Measurements from ENCODE around the gene TCF7L2. TPM values are rescaled to one million over a fixed set of nuclear protein-coding genes. Genes with fewer than 3 reads are reported as not detected.

Gene TCF7L2
- total and polyA plus RNA-seq, 2 donors, result 1.4 to 11.1 TPM

DNA sequence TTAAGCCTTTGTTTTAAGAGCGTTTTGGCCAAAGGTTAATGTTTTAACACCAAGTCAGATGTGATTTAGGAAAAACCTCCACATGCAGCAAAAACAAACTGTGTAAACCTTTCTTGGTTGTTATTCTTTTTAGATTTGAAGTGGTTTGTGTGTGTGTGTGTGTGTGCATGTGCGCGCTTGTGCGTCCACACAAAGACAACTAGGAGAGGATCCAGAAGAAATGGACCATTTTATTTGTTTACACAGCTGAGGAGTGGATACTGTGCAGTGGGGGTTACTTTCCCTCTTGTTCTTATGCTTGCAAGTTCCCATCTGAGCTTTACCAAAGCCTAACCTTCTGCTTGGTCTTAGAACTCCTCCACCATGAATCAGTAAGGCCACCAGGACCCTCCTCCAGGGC is 20.0 kb downstream of the TCF7L2 start:
- DNase-seq (ENCODE audit: low read depth in 6 of 9, low spot score in 9 of 9), result no peak
- Histone ChIP-seq H3K4me3 (ENCODE audit: low read length in 2 of 2) (no peak overlapping the region), H3K27me3 (ENCODE audit: control insufficient read depth in 2 of 2, insufficient read depth in 1 of 2, low read length in 1 of 2) (no peaks in the 10 kb centered on the region), H3K9me3 (ENCODE audit: control insufficient read depth in 2 of 2, insufficient read depth in 1 of 2, low read length in 1 of 2) (no peaks in the 10 kb centered on the region), H3K27ac (ENCODE audit: low read depth in 1 of 2, low read length in 1 of 2) (no peak overlapping the region), H3K4me1 (ENCODE audit: control insufficient read depth in 2 of 2, insufficient read depth in 2 of 2, low read length in 2 of 2) (no peaks in the 10 kb centered on the region), H3K36me3 (ENCODE audit: control insufficient read depth in 2 of 2, insufficient read depth in 2 of 2, low read length in 1 of 2) (peaks cover 0 to 5% of the 10 kb centered on the region in 2 donors)
- WGBS, result 96% methylated on average over 4 of the region's 4 CpGs

DNA sequence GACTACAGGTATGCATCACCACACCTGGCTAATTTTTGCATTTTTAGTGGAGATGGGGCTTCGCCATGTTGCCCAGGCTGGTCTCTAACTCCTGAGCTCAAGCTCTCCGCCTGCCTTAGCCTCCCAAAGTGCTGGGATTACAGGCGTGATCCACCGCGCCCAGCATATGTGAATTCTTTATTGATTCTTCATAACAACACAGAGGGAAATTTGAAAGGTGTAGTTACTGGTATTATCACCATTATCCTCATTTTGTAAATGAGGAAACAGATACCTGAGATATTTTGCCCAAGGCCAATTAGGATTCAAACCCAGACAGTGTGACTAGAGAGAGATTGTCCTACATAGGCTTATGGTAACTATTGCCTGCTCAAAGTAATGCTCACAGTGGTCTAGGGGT is 22.6 kb downstream of the TCF7L2 start:
- Histone ChIP-seq H3K27ac (ENCODE audit: low read depth in 1 of 2, low read length in 1 of 2) (no peak overlapping the region), H3K4me1 (ENCODE audit: control insufficient read depth in 2 of 2, insufficient read depth in 2 of 2, low read length in 2 of 2) (no peaks in the 10 kb centered on the region), H3K9me3 (ENCODE audit: control insufficient read depth in 2 of 2, insufficient read depth in 1 of 2, low read length in 1 of 2) (no peaks in the 10 kb centered on the region), H3K36me3 (ENCODE audit: control insufficient read depth in 2 of 2, insufficient read depth in 2 of 2, low read length in 1 of 2) (peaks cover 0 to 5% of the 10 kb centered on the region in 2 donors), H3K4me3 (ENCODE audit: low read length in 2 of 2) (no peak overlapping the region), H3K27me3 (ENCODE audit: control insufficient read depth in 2 of 2, insufficient read depth in 1 of 2, low read length in 1 of 2) (peaks cover under 1 to 2% of the 10 kb centered on the region in 2 donors)
- 97% methylated on average over 5 of the region's 5 CpGs for WGBS
- DNase-seq (ENCODE audit: low read depth in 6 of 9, low spot score in 9 of 9), result no peak

DNA sequence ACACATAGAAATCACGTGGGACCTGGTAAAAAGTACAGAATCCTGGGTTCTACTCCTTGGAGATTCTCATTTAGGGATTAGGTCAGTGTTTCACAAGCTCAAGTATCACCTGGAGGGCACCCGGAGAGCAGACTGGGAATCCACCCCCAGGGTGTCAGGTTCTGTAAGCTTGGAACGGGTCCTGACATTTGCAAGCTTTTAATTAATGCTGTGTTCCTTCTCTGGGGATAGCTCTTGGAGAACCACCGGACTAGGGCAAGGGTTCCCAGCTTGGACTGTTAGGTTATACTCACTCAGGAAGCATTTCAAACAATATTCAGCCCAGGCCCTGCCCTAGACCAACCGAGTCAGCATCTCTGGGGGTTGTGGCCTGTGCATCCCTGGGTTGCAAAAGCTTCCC is 23.0 kb downstream of the TCF7L2 start:
- Histone ChIP-seq H3K4me1 (ENCODE audit: control insufficient read depth in 2 of 2, insufficient read depth in 2 of 2, low read length in 2 of 2) (no peaks in the 10 kb centered on the region), H3K4me3 (ENCODE audit: low read length in 2 of 2) (no peak overlapping the region), H3K9me3 (ENCODE audit: control insufficient read depth in 2 of 2, insufficient read depth in 1 of 2, low read length in 1 of 2) (no peaks in the 10 kb centered on the region), H3K27me3 (ENCODE audit: control insufficient read depth in 2 of 2, insufficient read depth in 1 of 2, low read length in 1 of 2) (peaks cover 2 to 4% of the 10 kb centered on the region in 2 donors), H3K27ac (ENCODE audit: low read depth in 1 of 2, low read length in 1 of 2) (no peak overlapping the region), H3K36me3 (ENCODE audit: control insufficient read depth in 2 of 2, insufficient read depth in 2 of 2, low read length in 1 of 2) (peaks cover 0 to 5% of the 10 kb centered on the region in 2 donors)
- 94% methylated on average over 5 of the region's 5 CpGs for WGBS
- no peak for DNase-seq (ENCODE audit: low read depth in 6 of 9, low spot score in 9 of 9)

DNA sequence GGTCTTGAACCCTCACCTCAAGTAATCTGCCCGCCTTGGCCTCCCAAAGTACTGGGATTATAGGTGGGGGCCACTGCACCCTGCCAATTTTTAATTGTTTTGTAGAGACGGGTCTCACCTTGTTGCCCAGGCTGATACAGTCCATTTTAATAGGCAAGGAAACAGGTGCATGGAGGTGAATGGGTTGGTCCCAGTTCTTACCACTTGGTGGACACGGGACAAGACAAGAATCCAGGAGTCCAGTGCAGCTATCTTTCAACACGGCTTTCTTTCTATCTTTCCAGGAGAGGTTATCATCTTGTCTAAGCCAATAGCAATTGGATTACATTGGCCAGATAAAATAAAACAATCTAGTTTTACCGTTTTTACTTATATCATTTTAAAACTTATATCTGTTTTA is 23.8 kb downstream of the TCF7L2 start:
- H3K36me3 ChIP-seq (ENCODE audit: control insufficient read depth in 2 of 2, insufficient read depth in 2 of 2, low read length in 1 of 2), result peaks cover 0 to 5% of the 10 kb centered on the region in 2 donors

DNA sequence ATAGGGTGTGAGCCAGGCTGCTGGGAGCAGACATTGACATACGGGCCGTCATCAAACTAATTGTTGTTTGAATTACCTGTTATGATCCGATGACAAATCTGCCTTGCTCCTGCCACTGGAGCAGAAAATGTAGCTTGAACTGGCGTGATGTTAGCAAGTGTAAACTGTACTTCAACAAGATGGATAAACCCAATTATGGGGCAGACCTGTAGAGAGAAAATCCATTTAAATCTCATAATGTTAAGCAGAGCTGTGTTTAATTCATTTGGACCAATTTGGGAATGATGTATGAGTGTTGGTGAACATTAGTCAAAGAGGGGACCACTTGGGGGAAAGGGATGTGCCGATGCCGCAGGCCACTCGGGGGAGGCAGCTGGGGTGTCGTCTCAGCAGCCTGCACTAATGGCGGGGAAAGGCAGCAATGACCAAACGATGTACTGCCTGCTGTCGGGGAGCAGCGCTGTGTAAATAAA is 27.4 kb downstream of the TCF7L2 start:
- 96% methylated on average over 12 of the region's 12 CpGs for WGBS
- Histone ChIP-seq H3K36me3 (ENCODE audit: control insufficient read depth in 2 of 2, insufficient read depth in 2 of 2, low read length in 1 of 2) (peaks cover 0 to 5% of the 10 kb centered on the region in 2 donors), H3K27me3 (ENCODE audit: control insufficient read depth in 2 of 2, insufficient read depth in 1 of 2, low read length in 1 of 2) (peaks cover 23 to 35% of the 10 kb centered on the region in 2 donors), H3K4me3 (ENCODE audit: low read length in 2 of 2) (no peak overlapping the region), H3K4me1 (ENCODE audit: control insufficient read depth in 2 of 2, insufficient read depth in 2 of 2, low read length in 2 of 2) (peaks cover 0 to 6% of the 10 kb centered on the region in 2 donors), H3K9me3 (ENCODE audit: control insufficient read depth in 2 of 2, insufficient read depth in 1 of 2, low read length in 1 of 2) (no peaks in the 10 kb centered on the region), H3K27ac (ENCODE audit: low read depth in 1 of 2, low read length in 1 of 2) (no peak overlapping the region)
- DNase-seq (ENCODE audit: low read depth in 6 of 9, low spot score in 9 of 9), result no peak

More for the DNA sequence above, 23.8 kb downstream of the TCF7L2 start:
- WGBS, result 99% methylated on average over 5 of the region's 5 CpGs
- H3K4me3 ChIP-seq (ENCODE audit: low read length in 2 of 2), result no peak overlapping the region
- H3K9me3 ChIP-seq (ENCODE audit: control insufficient read depth in 2 of 2, insufficient read depth in 1 of 2, low read length in 1 of 2), result no peaks in the 10 kb centered on the region
- H3K4me1 ChIP-seq (ENCODE audit: control insufficient read depth in 2 of 2, insufficient read depth in 2 of 2, low read length in 2 of 2), result no peaks in the 10 kb centered on the region
- peaks cover 2 to 4% of the 10 kb centered on the region in 2 donors for H3K27me3 ChIP-seq (ENCODE audit: control insufficient read depth in 2 of 2, insufficient read depth in 1 of 2, low read length in 1 of 2)
- no peak overlapping the region for H3K27ac ChIP-seq (ENCODE audit: low read depth in 1 of 2, low read length in 1 of 2)
- DNase-seq (ENCODE audit: low read depth in 6 of 9, low spot score in 9 of 9), result no peak

DNA sequence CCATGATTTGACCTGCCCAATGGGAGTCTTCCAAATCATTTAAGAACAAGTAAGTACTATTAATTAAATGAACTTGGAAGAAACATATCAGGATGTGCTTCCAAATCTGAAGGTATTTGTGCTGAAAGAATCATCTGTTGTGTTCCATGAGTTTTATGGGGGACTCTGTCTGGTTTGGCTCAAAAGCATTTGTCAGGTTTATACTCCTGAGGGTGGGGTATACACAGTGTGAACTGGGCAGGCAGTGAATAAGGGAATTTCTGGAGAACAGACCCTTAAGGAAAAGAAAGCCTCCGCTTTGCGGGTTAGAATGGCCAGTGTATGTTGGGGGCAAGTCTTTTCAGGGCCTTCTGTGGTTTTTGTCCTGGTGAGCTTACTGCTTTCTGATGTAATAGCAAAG is 29.9 kb downstream of the TCF7L2 start:
- Histone ChIP-seq H3K9me3 (ENCODE audit: control insufficient read depth in 2 of 2, insufficient read depth in 1 of 2, low read length in 1 of 2) (no peaks in the 10 kb centered on the region), H3K4me3 (ENCODE audit: low read length in 2 of 2) (no peak overlapping the region), H3K27ac (ENCODE audit: low read depth in 1 of 2, low read length in 1 of 2) (no peak overlapping the region), H3K27me3 (ENCODE audit: control insufficient read depth in 2 of 2, insufficient read depth in 1 of 2, low read length in 1 of 2) (peaks cover 35 to 56% of the 10 kb centered on the region in 2 donors), H3K4me1 (ENCODE audit: control insufficient read depth in 2 of 2, insufficient read depth in 2 of 2, low read length in 2 of 2) (peaks cover 0 to 6% of the 10 kb centered on the region in 2 donors), H3K36me3 (ENCODE audit: control insufficient read depth in 2 of 2, insufficient read depth in 2 of 2, low read length in 1 of 2) (no peaks in the 10 kb centered on the region)
- no peak for DNase-seq (ENCODE audit: low read depth in 6 of 9, low spot score in 9 of 9)
- WGBS, result 99% methylated on average over 2 of the region's 2 CpGs

DNA sequence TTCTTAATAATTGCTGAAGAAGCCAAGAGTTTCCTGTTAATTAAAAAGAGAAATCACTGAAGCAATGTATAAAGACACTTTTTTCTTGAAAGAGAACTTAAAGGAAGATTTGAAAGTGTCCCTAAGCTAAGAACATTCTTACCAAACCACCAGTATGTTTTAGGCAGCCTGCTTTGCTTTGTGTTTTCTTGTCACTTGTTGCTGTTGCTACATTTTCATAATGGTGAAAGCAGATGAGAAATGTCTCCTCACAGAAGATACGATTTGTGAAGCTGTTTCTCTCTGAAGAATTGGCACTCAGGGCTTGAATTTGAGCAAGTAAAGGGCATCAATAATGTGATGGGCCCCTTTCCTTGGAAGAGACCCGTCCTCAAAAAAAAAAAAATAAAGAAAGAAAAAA is 30.9 kb downstream of the TCF7L2 start:
- Histone ChIP-seq H3K4me1 (ENCODE audit: control insufficient read depth in 2 of 2, insufficient read depth in 2 of 2, low read length in 2 of 2) (peaks cover 0 to 12% of the 10 kb centered on the region in 2 donors), H3K27ac (ENCODE audit: low read depth in 1 of 2, low read length in 1 of 2) (no peak overlapping the region), H3K27me3 (ENCODE audit: control insufficient read depth in 2 of 2, insufficient read depth in 1 of 2, low read length in 1 of 2) (peaks cover 38 to 64% of the 10 kb centered on the region in 2 donors), H3K36me3 (ENCODE audit: control insufficient read depth in 2 of 2, insufficient read depth in 2 of 2, low read length in 1 of 2) (no peaks in the 10 kb centered on the region), H3K9me3 (ENCODE audit: control insufficient read depth in 2 of 2, insufficient read depth in 1 of 2, low read length in 1 of 2) (no peaks in the 10 kb centered on the region), H3K4me3 (ENCODE audit: low read length in 2 of 2) (no peak overlapping the region)
- WGBS, result 91% methylated on average over 2 of the region's 2 CpGs
- no peak for DNase-seq (ENCODE audit: low read depth in 6 of 9, low spot score in 9 of 9)

DNA sequence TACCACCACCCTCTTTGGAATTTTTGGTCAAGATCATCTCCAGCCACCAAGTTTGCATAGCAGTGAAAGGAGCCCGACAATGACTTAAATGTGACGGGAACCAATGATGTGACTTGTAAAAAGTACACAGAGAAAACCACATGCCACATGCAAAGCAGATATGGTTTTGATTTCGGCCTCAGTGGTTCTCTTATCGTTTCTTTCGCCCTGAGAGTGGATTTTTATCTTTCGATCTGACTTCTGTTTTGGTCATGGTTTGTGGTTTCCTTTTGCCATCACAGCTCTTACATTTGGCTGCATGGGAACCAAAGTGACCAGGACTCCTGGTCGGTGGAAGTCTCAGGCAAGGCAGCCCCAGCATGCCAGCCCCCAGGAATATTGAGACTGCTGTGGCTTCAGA is 31.5 kb downstream of the TCF7L2 start:
- H3K4me1 ChIP-seq (ENCODE audit: control insufficient read depth in 2 of 2, insufficient read depth in 2 of 2, low read length in 2 of 2), result peaks cover 0 to 14% of the 10 kb centered on the region in 2 donors
- H3K36me3 ChIP-seq (ENCODE audit: control insufficient read depth in 2 of 2, insufficient read depth in 2 of 2, low read length in 1 of 2), result no peaks in the 10 kb centered on the region
- peak in 5 of 9 donors; percentile 13 to 65 (median 21) for DNase-seq (ENCODE audit: low read depth in 6 of 9, low spot score in 9 of 9)
- 6% methylated on average over 7 of the region's 7 CpGs for WGBS
- H3K27me3 ChIP-seq (ENCODE audit: control insufficient read depth in 2 of 2, insufficient read depth in 1 of 2, low read length in 1 of 2), result peaks cover 40 to 68% of the 10 kb centered on the region in 2 donors
- H3K4me3 ChIP-seq (ENCODE audit: low read length in 2 of 2), result no peak overlapping the region
- no peaks in the 10 kb centered on the region for H3K9me3 ChIP-seq (ENCODE audit: control insufficient read depth in 2 of 2, insufficient read depth in 1 of 2, low read length in 1 of 2)
- no peak overlapping the region for H3K27ac ChIP-seq (ENCODE audit: low read depth in 1 of 2, low read length in 1 of 2)

DNA sequence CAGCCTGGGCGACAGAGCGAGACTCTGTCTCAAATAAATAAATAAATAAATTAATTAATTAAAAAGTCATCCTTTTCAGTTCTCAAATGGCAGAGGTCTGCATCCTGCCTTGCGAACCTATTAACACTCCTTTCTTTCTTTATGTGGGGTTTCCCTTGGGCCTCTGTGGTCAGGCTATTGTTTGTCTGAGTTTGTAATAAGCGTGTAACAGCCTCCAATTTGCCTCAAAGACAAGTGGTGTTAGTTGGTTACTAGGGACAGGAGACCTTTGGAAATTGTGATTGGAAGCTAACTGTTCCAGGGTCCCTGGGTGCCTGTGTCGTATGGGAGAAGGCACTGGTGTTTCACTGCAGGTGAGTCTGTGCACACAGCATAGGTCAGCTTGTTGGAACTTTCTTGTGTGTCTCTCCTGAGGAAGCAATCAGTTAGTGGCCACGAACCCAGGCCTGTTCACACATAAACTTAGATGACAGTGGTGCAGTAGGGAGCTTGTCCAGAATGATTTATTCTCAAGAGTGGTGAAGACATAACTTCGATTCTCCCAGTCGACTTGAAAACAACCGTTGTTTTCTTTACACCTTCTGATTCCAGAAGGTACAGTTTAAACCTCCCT is 33.5 kb downstream of the TCF7L2 start:
- DNase-seq (ENCODE audit: low read depth in 6 of 9, low spot score in 9 of 9), result no peak
- H3K4me1 ChIP-seq (ENCODE audit: control insufficient read depth in 2 of 2, insufficient read depth in 2 of 2, low read length in 2 of 2), result peaks cover 0 to 14% of the 10 kb centered on the region in 2 donors
- H3K27ac ChIP-seq (ENCODE audit: low read depth in 1 of 2, low read length in 1 of 2), result no peak overlapping the region
- H3K36me3 ChIP-seq (ENCODE audit: control insufficient read depth in 2 of 2, insufficient read depth in 2 of 2, low read length in 1 of 2), result no peaks in the 10 kb centered on the region
- peaks cover 36 to 72% of the 10 kb centered on the region in 2 donors for H3K27me3 ChIP-seq (ENCODE audit: control insufficient read depth in 2 of 2, insufficient read depth in 1 of 2, low read length in 1 of 2)
- WGBS, result 91% methylated on average over 9 of the region's 9 CpGs
- no peaks in the 10 kb centered on the region for H3K9me3 ChIP-seq (ENCODE audit: control insufficient read depth in 2 of 2, insufficient read depth in 1 of 2, low read length in 1 of 2)
- H3K4me3 ChIP-seq (ENCODE audit: low read length in 2 of 2), result no peak overlapping the region
